CD14-positive monocyte (primary cell): ENCODE measurements around the gene CDH4. TPM values are rescaled to one million over a fixed set of nuclear protein-coding genes. Genes with fewer than 3 reads are reported as not detected.

Experiments used
- DNase-seq, 3 donors: peaks; one replicate each; pipeline ENCODE4 v3.0.0-alpha.2; 2011 to 2022
- H2AFZ ChIP-seq: 2 replicates; pipeline ENCODE4 v1.6.0; 2012; ENCODE audit warnings: mild to moderate bottlenecking, low read depth, low read length, inconsistent platforms; ENCODE audit not compliant: insufficient read depth, poor library complexity, severe bottlenecking
- H3K27ac ChIP-seq, 2 donors: 1 replicate in 1 of 2; 2 replicates in 1 of 2; pipeline ENCODE4 v1.5.1; 2012 to 2013; ENCODE audit warnings: low read length in 2 of 2, control low read depth in 1 of 2, inconsistent platforms in 1 of 2, low read depth in 1 of 2, mild to moderate bottlenecking in 1 of 2
- H3K27me3 ChIP-seq, 2 donors: one replicate each; pipeline versions ENCODE4 v1.6.0 to v1.6.1; 2011 to 2013; ENCODE audit warnings: low read length in 2 of 2; ENCODE audit not compliant: control insufficient read depth in 2 of 2, insufficient read depth in 2 of 2
- H3K36me3 ChIP-seq, 2 donors: replicated peaks in 1 of 2; 1 replicate in 1 of 2; 2 replicates in 1 of 2; pipeline versions ENCODE4 v1.5.1 to v1.6.1; 2012 to 2013; ENCODE audit warnings: low read length in 2 of 2, control low read depth in 1 of 2, inconsistent platforms in 1 of 2, mild to moderate bottlenecking in 1 of 2; ENCODE audit not compliant: insufficient read depth in 2 of 2, control insufficient read depth in 1 of 2
- H3K4me1 ChIP-seq, 2 donors: 1 replicate in 1 of 2; 2 replicates in 1 of 2; pipeline versions ENCODE4 v1.5.1 to v1.6.1; 2012 to 2013; ENCODE audit warnings: low read length in 2 of 2, control low read depth in 1 of 2, inconsistent platforms in 1 of 2, mild to moderate bottlenecking in 1 of 2, moderate library complexity in 1 of 2; ENCODE audit not compliant: insufficient read depth in 2 of 2, control insufficient read depth in 1 of 2
- H3K4me2 ChIP-seq: replicated peaks from 2 replicates; pipeline ENCODE3; 2012; ENCODE audit warnings: low read length, moderate library complexity, mild to moderate bottlenecking; ENCODE audit not compliant: poor library complexity, severe bottlenecking; ENCODE audit errors: extremely low read depth
- H3K4me3 ChIP-seq, 3 experiments: fragments of 200-600 bp in 1 of 3; sonication (generic) in 1 of 3; replicated peaks in 1 of 3; 1 replicate in 2 of 3; 2 replicates in 1 of 3; pipeline ENCODE4 v1.5.1; 2011 to 2013; ENCODE audit warnings: low read length in 3 of 3, mild to moderate bottlenecking in 3 of 3, control low read depth in 2 of 3, low read depth in 2 of 3, inconsistent platforms in 1 of 3, moderate library complexity in 1 of 3
- H3K79me2 ChIP-seq: 2 replicates; pipeline ENCODE4 v1.6.0; 2012; ENCODE audit warnings: mild to moderate bottlenecking, control low read depth, inconsistent platforms, low read length, moderate library complexity; ENCODE audit not compliant: insufficient read depth
- H3K9ac ChIP-seq: 2 replicates; pipeline ENCODE4 v1.6.0; 2017; ENCODE audit warnings: low read length, mild to moderate bottlenecking; ENCODE audit not compliant: insufficient read depth, poor library complexity, severe bottlenecking
- H3K9me3 ChIP-seq, 2 donors: replicated peaks in 1 of 2; 1 replicate in 1 of 2; 2 replicates in 1 of 2; pipeline versions ENCODE4 v1.5.1 to v1.6.1; 2012 to 2013; ENCODE audit warnings: low read length in 2 of 2, control low read depth in 1 of 2; ENCODE audit not compliant: control insufficient read depth in 1 of 2, insufficient read depth in 1 of 2
- H4K20me1 ChIP-seq: 2 replicates; pipeline ENCODE4 v1.6.0; 2012; ENCODE audit warnings: mild to moderate bottlenecking, low read length, control low read depth, moderate library complexity; ENCODE audit not compliant: insufficient read depth
- H3K27ac Mint-ChIP-seq, 7 donors: one replicate each; pipeline ENCODE4 v1.8.0; 2020; ENCODE audit warnings: mild to moderate bottlenecking in 7 of 7, mixed read lengths in 7 of 7, moderate library complexity in 6 of 7, inconsistent platforms in 2 of 7
- H3K27me3 Mint-ChIP-seq, 3 donors: one replicate each; pipeline ENCODE4 v1.8.0; 2021 to 2022; ENCODE audit warnings: low read depth in 3 of 3, mild to moderate bottlenecking in 3 of 3, mixed read lengths in 3 of 3, moderate library complexity in 3 of 3, inconsistent platforms in 1 of 3
- H3K36me3 Mint-ChIP-seq, 2 donors: one replicate each; pipeline ENCODE4 v1.8.0; 2020; ENCODE audit warnings: mixed read lengths in 2 of 2, inconsistent platforms in 1 of 2, mild to moderate bottlenecking in 1 of 2
- H3K4me1 Mint-ChIP-seq: one replicate; pipeline ENCODE4 v1.8.0; 2020; ENCODE audit warnings: mild to moderate bottlenecking, mixed read lengths
- H3K4me3 Mint-ChIP-seq, 2 donors: one replicate each; pipeline ENCODE4 v1.8.0; 2020; ENCODE audit warnings: mild to moderate bottlenecking in 2 of 2, mixed read lengths in 2 of 2, moderate library complexity in 1 of 2
- H3K9me3 Mint-ChIP-seq, 7 donors: one replicate each; pipeline ENCODE4 v1.8.0; 2020 to 2022; ENCODE audit warnings: mixed read lengths in 7 of 7, mild to moderate bottlenecking in 6 of 7, moderate library complexity in 6 of 7, inconsistent platforms in 2 of 7
- WGBS: methylation state at CpG from one replicate; pipeline ENCODE4 v1.1.5; 2013; ENCODE audit warnings: missing lambda C conversion rate; ENCODE audit not compliant: insufficient coverage; 5-methylcytosine and 5-hydroxymethylcytosine counted together
- intact Hi-C, 2 donors: fragments of 100-400 bp; cut with micrococcal nuclease; formaldehyde crosslinking; loops; one replicate each; pipeline versions ENCODE4 v1.15.0 to v1.15.1; 2023
- polyA plus RNA-seq, 3 donors: library from polyadenylated mRNA; depleted of rRNA in 1 of 3; unstranded in 2 of 3; stranded (reverse) in 1 of 3; fragments of 300-500 nt in 2 of 3; fragments of >200 nt in 1 of 3; fragmentation: Illumina TruSeq in 2 of 3; gene quantifications; 1 replicate in 2 of 3; 2 replicates in 1 of 3; pipeline ENCODE4 v1.2.3, GENCODE V29; 2012 to 2021
- TF ChIP-seq, protein P1 (sequence below): fragments of 200-600 bp; IDR thresholded peaks from one replicate; pipeline ENCODE4 v1.8.0; 2022; ENCODE audit warnings: antibody characterized with exemption, mild to moderate bottlenecking

CDH4 gene
- polyA plus RNA-seq, 3 donors, result not detected

DNA sequence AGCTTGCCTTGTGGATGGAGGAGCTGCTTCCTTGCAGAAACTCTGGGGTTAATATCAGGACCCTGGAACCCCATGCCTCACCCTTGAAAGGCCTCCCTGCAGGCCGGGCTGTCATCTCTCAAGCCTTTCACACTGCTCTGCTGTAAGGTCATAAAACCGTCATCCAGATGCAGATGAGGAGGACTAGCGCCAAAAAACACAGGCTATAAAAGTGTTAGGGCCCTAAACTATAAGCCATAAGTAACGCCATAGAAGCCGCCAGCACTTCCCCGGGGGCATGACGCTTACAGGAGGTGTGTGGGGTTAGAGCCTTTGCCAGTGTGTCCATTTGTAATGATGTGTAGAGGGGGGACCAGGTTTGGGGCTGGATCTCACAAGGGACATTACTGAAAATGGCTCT is 47.6 kb downstream of the CDH4 start:
- no peak overlapping the region for H3K4me2 ChIP-seq
- H4K20me1 ChIP-seq, result no peaks in the 10 kb centered on the region
- no peak overlapping the region for H3K27ac Mint-ChIP-seq
- H3K4me1 Mint-ChIP-seq, result no peaks in the 10 kb centered on the region
- no peak overlapping the region for H3K27ac ChIP-seq
- H2AFZ ChIP-seq, result no peak overlapping the region
- peaks cover 0 to 89% of the 10 kb centered on the region in 2 donors for H3K9me3 ChIP-seq
- H3K4me3 ChIP-seq, result no peak overlapping the region
- no peaks in the 10 kb centered on the region for H3K4me1 ChIP-seq
- no peak overlapping the region for H3K4me3 Mint-ChIP-seq
- H3K79me2 ChIP-seq, result no peaks in the 10 kb centered on the region
- DNase-seq, result no peak
- H3K36me3 ChIP-seq, result no peaks in the 10 kb centered on the region
- 72% methylated on average over 7 of the region's 7 CpGs for WGBS
- H3K9ac ChIP-seq, result no peak overlapping the region
- H3K27me3 ChIP-seq, result no peaks in the 10 kb centered on the region
- intact Hi-C loops, result no loop called here
- H3K9me3 Mint-ChIP-seq, result peaks cover 0 to 57% (median 42%) of the 10 kb centered on the region in 7 donors
- no peaks in the 10 kb centered on the region for H3K36me3 Mint-ChIP-seq
- peaks cover 0 to 2% (median 1%) of the 10 kb centered on the region in 3 donors for H3K27me3 Mint-ChIP-seq
- TF ChIP-seq, protein P1, sequence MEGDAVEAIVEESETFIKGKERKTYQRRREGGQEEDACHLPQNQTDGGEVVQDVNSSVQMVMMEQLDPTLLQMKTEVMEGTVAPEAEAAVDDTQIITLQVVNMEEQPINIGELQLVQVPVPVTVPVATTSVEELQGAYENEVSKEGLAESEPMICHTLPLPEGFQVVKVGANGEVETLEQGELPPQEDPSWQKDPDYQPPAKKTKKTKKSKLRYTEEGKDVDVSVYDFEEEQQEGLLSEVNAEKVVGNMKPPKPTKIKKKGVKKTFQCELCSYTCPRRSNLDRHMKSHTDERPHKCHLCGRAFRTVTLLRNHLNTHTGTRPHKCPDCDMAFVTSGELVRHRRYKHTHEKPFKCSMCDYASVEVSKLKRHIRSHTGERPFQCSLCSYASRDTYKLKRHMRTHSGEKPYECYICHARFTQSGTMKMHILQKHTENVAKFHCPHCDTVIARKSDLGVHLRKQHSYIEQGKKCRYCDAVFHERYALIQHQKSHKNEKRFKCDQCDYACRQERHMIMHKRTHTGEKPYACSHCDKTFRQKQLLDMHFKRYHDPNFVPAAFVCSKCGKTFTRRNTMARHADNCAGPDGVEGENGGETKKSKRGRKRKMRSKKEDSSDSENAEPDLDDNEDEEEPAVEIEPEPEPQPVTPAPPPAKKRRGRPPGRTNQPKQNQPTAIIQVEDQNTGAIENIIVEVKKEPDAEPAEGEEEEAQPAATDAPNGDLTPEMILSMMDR, result no peak

- Mint-ChIP-seq H3K27ac (no peak overlapping the region), H3K4me3 (no peak overlapping the region), H3K9me3 (peaks cover 0 to 54% (median 36%) of the 10 kb centered on the region in 7 donors), H3K27me3 (peaks cover 0 to 2% (median 1%) of the 10 kb centered on the region in 3 donors), H3K36me3 (no peaks in the 10 kb centered on the region), H3K4me1 (no peaks in the 10 kb centered on the region)
- H3K27me3 ChIP-seq, result no peaks in the 10 kb centered on the region
- H3K4me3 ChIP-seq, result no peak overlapping the region
- H4K20me1 ChIP-seq, result no peaks in the 10 kb centered on the region
- no peaks in the 10 kb centered on the region for H3K36me3 ChIP-seq
- intact Hi-C loops, result no loop called here
- TF ChIP-seq, protein P1, result no peak
- no peaks in the 10 kb centered on the region for H3K4me1 ChIP-seq
- no peak overlapping the region for H3K27ac ChIP-seq
- no peak overlapping the region for H3K9ac ChIP-seq
- H3K9me3 ChIP-seq, result peaks cover 0 to 88% of the 10 kb centered on the region in 2 donors
- DNase-seq, result no peak
- WGBS, result 89% methylated on average over 14 of the region's 14 CpGs
- no peak overlapping the region for H2AFZ ChIP-seq
- H3K4me2 ChIP-seq, result no peak overlapping the region
- no peaks in the 10 kb centered on the region for H3K79me2 ChIP-seq
Measured at GRCh38 chr20:61300293-61300692, 48.2 kb downstream of the CDH4 start.
